Activated T-cell treated with anti-CD3 and anti-CD28 coated beads, Interleukin-2, amount 50 U/mL, for 24 hours (primary cell): ENCODE data around the gene TBC1D14.

Source experiments
- DNase-seq: peaks from one replicate; pipeline ENCODE4 v3.0.0-alpha.2; 2020
- H3K27ac Mint-ChIP-seq: 2 replicates; pipeline ENCODE4 v1.8.0; 2020; ENCODE audit warnings: mild to moderate bottlenecking, mixed read lengths
- H3K27me3 Mint-ChIP-seq: 2 replicates; pipeline ENCODE4 v1.8.0; 2020; ENCODE audit warnings: mixed read lengths
- H3K36me3 Mint-ChIP-seq: 2 replicates; pipeline ENCODE4 v1.8.0; 2020; ENCODE audit warnings: low read depth, mixed read lengths
- H3K4me1 Mint-ChIP-seq: 2 replicates; pipeline ENCODE4 v1.8.0; 2020; ENCODE audit warnings: low read depth, mixed read lengths
- H3K4me3 Mint-ChIP-seq: 2 replicates; pipeline ENCODE4 v1.8.0; 2020; ENCODE audit warnings: mild to moderate bottlenecking, moderate library complexity, mixed read lengths
- H3K9me3 Mint-ChIP-seq: 2 replicates; pipeline ENCODE4 v1.8.0; 2020; ENCODE audit warnings: mixed read lengths

Gene TBC1D14

DNA sequence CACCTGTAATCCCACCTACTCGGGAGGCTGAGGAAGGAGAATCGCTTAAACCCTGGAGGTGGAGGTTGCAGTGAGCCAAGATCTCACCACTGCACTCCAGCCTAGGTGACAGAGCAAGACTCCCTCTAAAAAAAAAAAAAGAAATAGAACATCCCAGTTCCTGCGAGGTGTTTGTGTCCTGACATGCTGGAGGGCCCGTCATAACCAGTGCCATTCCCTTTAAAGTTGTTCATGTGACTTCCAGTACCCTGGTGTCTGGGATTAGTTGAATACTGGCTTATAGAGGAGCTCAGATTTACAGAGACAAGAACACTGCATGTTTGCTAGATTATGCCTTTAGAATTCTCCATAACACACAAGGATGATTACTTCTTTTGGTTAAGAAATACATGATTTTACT is 95.9 kb downstream of the TBC1D14 start:
- H3K36me3 Mint-ChIP-seq: peaks cover 87% of the 10 kb centered on the region
- no peak overlapping the region for H3K4me3 Mint-ChIP-seq
- peaks cover 4% of the 10 kb centered on the region for H3K4me1 Mint-ChIP-seq
- H3K27ac Mint-ChIP-seq: no peak overlapping the region
- DNase-seq: no peak
- no peaks in the 10 kb centered on the region for H3K27me3 Mint-ChIP-seq
- no peaks in the 10 kb centered on the region for H3K9me3 Mint-ChIP-seq

DNA sequence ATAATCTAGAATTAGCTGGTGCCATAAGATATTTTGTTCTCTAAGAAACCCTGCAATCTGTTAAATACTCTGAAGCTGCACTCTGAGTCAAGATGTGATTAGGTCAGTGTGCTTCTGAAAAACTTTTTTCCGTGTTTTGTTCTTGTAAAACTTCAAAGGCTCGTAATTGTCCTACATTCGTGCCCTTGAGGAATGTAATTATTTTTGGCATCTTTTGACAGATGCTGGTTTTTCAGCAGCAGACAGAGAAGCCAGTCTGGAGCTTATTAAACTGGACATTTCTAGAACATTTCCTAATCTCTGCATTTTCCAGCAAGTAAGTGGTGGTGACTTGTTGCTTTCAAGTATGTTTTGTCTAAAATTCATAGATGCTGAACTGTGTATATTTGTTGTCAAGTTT is 96.8 kb downstream of the TBC1D14 start:
- H3K27me3 Mint-ChIP-seq: no peaks in the 10 kb centered on the region
- no peak overlapping the region for H3K4me3 Mint-ChIP-seq
- peaks cover 4% of the 10 kb centered on the region for H3K4me1 Mint-ChIP-seq
- peak overlapping the region; percentile 26 for H3K27ac Mint-ChIP-seq
- no peak for DNase-seq
- H3K36me3 Mint-ChIP-seq: peaks cover 87% of the 10 kb centered on the region
- H3K9me3 Mint-ChIP-seq: no peaks in the 10 kb centered on the region

- Mint-ChIP-seq H3K27me3 (no peaks in the 10 kb centered on the region), H3K4me1 (peaks cover 4% of the 10 kb centered on the region), H3K4me3 (no peak overlapping the region), H3K9me3 (no peaks in the 10 kb centered on the region), H3K36me3 (peaks cover 85% of the 10 kb centered on the region), H3K27ac (peak overlapping the region; percentile 23)
- DNase-seq: no peak
Measured at GRCh38 chr4:7007142-7007907, 97.7 kb downstream of the TBC1D14 start.

DNA sequence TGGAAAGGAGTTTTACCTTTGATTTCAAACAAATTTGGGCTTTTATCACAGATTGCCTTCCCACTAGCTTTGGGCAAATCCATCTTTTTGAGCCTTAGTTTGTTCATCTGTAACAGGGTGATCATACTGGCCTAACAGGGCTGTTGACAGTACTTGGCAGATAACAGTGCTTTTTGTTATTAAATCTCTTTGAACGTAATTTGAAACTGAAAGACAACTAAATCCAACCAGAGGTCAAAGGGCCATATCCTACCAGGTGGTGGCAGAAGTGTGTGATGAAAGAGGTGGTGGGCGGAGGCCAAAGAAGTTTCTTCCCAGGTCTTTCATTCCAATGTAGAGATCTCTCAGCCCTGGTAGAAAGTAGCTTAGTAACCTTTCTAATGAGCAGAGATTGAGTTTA is 98.3 kb downstream of the TBC1D14 start:
- no peaks in the 10 kb centered on the region for H3K27me3 Mint-ChIP-seq
- H3K4me3 Mint-ChIP-seq: no peak overlapping the region
- peaks cover 4% of the 10 kb centered on the region for H3K4me1 Mint-ChIP-seq
- H3K9me3 Mint-ChIP-seq: no peaks in the 10 kb centered on the region
- H3K27ac Mint-ChIP-seq: peak overlapping the region; percentile 73
- DNase-seq: no peak
- peaks cover 84% of the 10 kb centered on the region for H3K36me3 Mint-ChIP-seq

DNA sequence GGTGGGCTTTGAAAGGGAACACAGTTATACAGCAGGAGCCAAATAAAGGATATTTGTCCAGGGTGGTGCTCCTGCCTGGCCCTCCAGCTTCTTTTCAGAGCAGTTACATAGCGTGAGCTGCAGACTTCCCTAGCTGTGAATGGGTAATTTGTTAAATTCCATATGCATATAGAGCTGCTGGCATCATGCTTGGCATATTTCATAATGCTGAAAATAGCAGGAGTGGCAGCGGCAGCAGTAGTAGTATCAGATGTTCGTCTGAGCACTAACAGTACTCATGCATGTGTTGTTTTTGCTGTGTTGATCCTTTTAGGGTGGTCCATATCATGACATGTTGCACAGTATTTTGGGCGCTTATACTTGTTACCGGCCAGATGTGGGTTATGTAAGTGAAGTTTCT is 99.9 kb downstream of the TBC1D14 start:
- H3K9me3 Mint-ChIP-seq: no peaks in the 10 kb centered on the region
- no peak overlapping the region for H3K27ac Mint-ChIP-seq
- no peak for DNase-seq
- peaks cover 84% of the 10 kb centered on the region for H3K36me3 Mint-ChIP-seq
- no peaks in the 10 kb centered on the region for H3K27me3 Mint-ChIP-seq
- no peak overlapping the region for H3K4me3 Mint-ChIP-seq
- peaks cover 4% of the 10 kb centered on the region for H3K4me1 Mint-ChIP-seq

DNA sequence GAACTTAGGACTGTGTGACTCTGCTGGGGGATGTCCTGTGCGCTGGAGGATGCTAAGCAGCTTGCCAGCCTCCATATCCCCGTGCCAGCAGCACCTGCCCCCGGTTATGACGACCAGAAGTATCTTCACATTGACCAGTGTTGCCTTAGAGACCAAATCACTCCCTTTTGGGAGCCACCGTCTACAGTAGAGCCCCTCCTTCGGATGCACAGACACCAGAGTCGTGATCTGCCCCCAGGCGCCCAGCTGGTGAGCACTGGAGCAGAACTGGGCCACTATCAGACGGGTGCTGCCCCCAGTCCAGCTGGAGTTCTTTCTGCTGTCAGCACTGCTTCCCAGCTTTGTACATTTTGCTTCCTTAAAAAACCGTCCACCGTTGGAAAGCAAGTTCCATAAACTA is 103.5 kb downstream of the TBC1D14 start:
- no peak overlapping the region for H3K27ac Mint-ChIP-seq
- no peaks in the 10 kb centered on the region for H3K4me1 Mint-ChIP-seq
- no peaks in the 10 kb centered on the region for H3K27me3 Mint-ChIP-seq
- DNase-seq: no peak
- H3K9me3 Mint-ChIP-seq: no peaks in the 10 kb centered on the region
- H3K36me3 Mint-ChIP-seq: peaks cover 92% of the 10 kb centered on the region
- H3K4me3 Mint-ChIP-seq: no peak overlapping the region

GRCh38 chr4:7014815-7015214 is 105.2 kb downstream of the TBC1D14 start:
- Mint-ChIP-seq H3K27ac (peak overlapping the region; percentile 18), H3K36me3 (peaks cover 91% of the 10 kb centered on the region), H3K4me3 (no peak overlapping the region), H3K9me3 (no peaks in the 10 kb centered on the region), H3K4me1 (no peaks in the 10 kb centered on the region), H3K27me3 (no peaks in the 10 kb centered on the region)
- DNase-seq: no peak

GRCh38 chr4:7015383-7016035 is 105.9 kb downstream of the TBC1D14 start:
- Mint-ChIP-seq H3K4me1 (no peaks in the 10 kb centered on the region), H3K27ac (peak overlapping the region; percentile 5), H3K4me3 (no peak overlapping the region), H3K36me3 (peaks cover 91% of the 10 kb centered on the region), H3K27me3 (no peaks in the 10 kb centered on the region), H3K9me3 (no peaks in the 10 kb centered on the region)
- no peak for DNase-seq

DNA sequence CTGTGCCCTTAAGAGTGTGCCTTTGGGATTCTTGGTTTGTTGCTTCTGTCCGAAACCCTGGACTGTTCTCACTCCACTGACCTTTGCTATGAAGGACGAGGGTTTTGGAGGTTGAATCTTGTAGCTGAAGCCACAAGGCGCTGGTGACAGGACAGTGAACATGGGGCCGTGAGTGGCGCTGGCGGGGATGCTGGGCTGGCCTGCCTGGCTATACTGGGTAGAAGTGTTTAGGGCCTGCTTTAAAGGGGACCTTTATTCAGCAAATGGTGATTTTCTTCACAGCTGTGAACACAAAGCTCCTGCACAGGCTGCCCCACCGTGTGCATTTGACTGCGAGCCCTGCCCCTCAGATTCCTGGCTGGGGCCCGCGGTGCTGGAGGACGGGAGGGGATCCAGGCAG is 106.5 kb downstream of the TBC1D14 start:
- no peaks in the 10 kb centered on the region for H3K4me1 Mint-ChIP-seq
- H3K27ac Mint-ChIP-seq: peak overlapping the region; percentile 44
- H3K9me3 Mint-ChIP-seq: no peaks in the 10 kb centered on the region
- H3K27me3 Mint-ChIP-seq: no peaks in the 10 kb centered on the region
- peaks cover 91% of the 10 kb centered on the region for H3K36me3 Mint-ChIP-seq
- H3K4me3 Mint-ChIP-seq: no peak overlapping the region
- no peak for DNase-seq

DNA sequence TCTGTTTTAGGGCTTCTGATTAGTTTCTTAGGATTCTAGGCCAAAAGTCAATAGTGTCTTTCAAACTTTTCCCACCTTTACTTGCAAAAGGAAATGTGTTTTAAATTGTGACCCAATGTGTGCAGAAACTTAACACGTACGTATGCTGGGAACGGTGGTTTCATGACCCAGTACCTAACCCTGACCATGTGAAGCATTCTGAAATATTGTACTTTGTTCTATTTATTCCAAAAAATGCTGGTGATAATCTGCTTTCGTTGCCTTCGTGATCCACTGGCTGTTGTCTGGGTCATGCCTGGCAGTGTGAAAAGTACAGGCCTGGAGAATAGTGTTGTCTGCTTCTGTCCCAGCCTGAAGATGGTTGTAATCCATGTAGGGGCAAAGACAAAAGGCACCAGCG is 106.9 kb downstream of the TBC1D14 start:
- H3K36me3 Mint-ChIP-seq: peaks cover 90% of the 10 kb centered on the region
- H3K9me3 Mint-ChIP-seq: no peaks in the 10 kb centered on the region
- H3K27me3 Mint-ChIP-seq: no peaks in the 10 kb centered on the region
- no peak overlapping the region for H3K27ac Mint-ChIP-seq
- H3K4me3 Mint-ChIP-seq: no peak overlapping the region
- no peaks in the 10 kb centered on the region for H3K4me1 Mint-ChIP-seq
- DNase-seq: no peak

GRCh38 chr4:7017446-7018048 is 107.9 kb downstream of the TBC1D14 start:
- no peaks in the 10 kb centered on the region for H3K27me3 Mint-ChIP-seq
- no peak for DNase-seq
- no peak overlapping the region for H3K4me3 Mint-ChIP-seq
- H3K27ac Mint-ChIP-seq: peak overlapping the region; percentile 29
- H3K4me1 Mint-ChIP-seq: no peaks in the 10 kb centered on the region
- H3K36me3 Mint-ChIP-seq: peaks cover 92% of the 10 kb centered on the region
- no peaks in the 10 kb centered on the region for H3K9me3 Mint-ChIP-seq

- Mint-ChIP-seq H3K4me3 (no peak overlapping the region), H3K9me3 (no peaks in the 10 kb centered on the region), H3K36me3 (peaks cover 90% of the 10 kb centered on the region), H3K4me1 (no peaks in the 10 kb centered on the region), H3K27ac (no peak overlapping the region), H3K27me3 (no peaks in the 10 kb centered on the region)
- no peak for DNase-seq
Measured at GRCh38 chr4:7018281-7018680, 108.7 kb downstream of the TBC1D14 start.

GRCh38 chr4:7019367-7019766 is 109.7 kb downstream of the TBC1D14 start:
- no peak for DNase-seq
- Mint-ChIP-seq H3K9me3 (no peaks in the 10 kb centered on the region), H3K27ac (peak overlapping the region; percentile 28), H3K4me1 (no peaks in the 10 kb centered on the region), H3K27me3 (no peaks in the 10 kb centered on the region), H3K4me3 (no peak overlapping the region), H3K36me3 (peaks cover 90% of the 10 kb centered on the region)

- no peaks in the 10 kb centered on the region for H3K27me3 Mint-ChIP-seq
- H3K36me3 Mint-ChIP-seq: peaks cover 90% of the 10 kb centered on the region
- H3K4me1 Mint-ChIP-seq: no peaks in the 10 kb centered on the region
- H3K9me3 Mint-ChIP-seq: no peaks in the 10 kb centered on the region
- DNase-seq: no peak
- no peak overlapping the region for H3K27ac Mint-ChIP-seq
- H3K4me3 Mint-ChIP-seq: no peak overlapping the region
Measured at GRCh38 chr4:7020290-7020689, 110.7 kb downstream of the TBC1D14 start.

DNA sequence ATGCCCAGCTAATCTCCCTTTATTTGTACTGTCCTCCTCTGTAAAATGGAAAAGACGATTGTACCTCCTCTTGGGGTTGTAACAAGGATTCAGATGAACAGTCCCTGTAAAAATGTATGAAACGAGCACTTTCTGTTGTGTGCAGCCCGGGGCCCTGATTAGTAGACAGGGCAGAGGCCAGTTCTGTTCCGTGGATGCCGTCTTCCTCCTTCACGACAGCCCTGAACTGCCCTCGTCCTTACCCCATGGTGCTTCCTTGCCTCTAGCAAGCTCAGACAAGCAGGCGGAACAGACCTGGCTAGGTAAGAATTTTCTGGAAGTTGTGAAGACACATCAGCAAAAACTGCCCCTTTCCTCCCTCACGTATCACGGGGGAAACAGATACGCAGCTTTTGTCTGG is 111.2 kb downstream of the TBC1D14 start:
- no peak overlapping the region for H3K4me3 Mint-ChIP-seq
- no peaks in the 10 kb centered on the region for H3K27me3 Mint-ChIP-seq
- H3K36me3 Mint-ChIP-seq: peaks cover 90% of the 10 kb centered on the region
- no peaks in the 10 kb centered on the region for H3K9me3 Mint-ChIP-seq
- peak overlapping the region; percentile 16 for H3K27ac Mint-ChIP-seq
- DNase-seq: no peak
- no peaks in the 10 kb centered on the region for H3K4me1 Mint-ChIP-seq
